GM23338 (cell line): Measurements from ENCODE around the gene NAPSA. TPM values are rescaled to one million over a fixed set of nuclear protein-coding genes. Genes with fewer than 3 reads are reported as not detected.

Experiments used
- ATAC-seq: fragments of 200-7000 bp; cut with Tn5 transposase; 3 replicates; pipeline ENCODE4 v1.9.1; 2020
- DNase-seq: peaks from one replicate; pipeline ENCODE4 v3.0.0-alpha.2; 2015; ENCODE audit warnings: low spot score
- H2AFZ ChIP-seq: fragments of 200-600 bp; sonication (generic); 2 replicates; pipeline ENCODE4 v1.8.0; 2016; ENCODE audit warnings: antibody characterized with exemption, mild to moderate bottlenecking, moderate library complexity
- H3F3A ChIP-seq: fragments of 200-600 bp; sonication (generic); replicated peaks from 2 replicates; pipeline ENCODE4 v1.8.0; 2017; ENCODE audit warnings: antibody characterized with exemption, mixed run types, low read depth
- H3K27ac ChIP-seq: fragments of 200-600 bp; sonication (generic); 2 replicates; pipeline ENCODE4 v1.6.1; 2016; ENCODE audit warnings: low read depth
- H3K27me3 ChIP-seq: fragments of 200-600 bp; sonication (generic); 2 replicates; pipeline ENCODE4 v1.8.0; 2016; ENCODE audit warnings: mild to moderate bottlenecking, mixed run types, moderate library complexity; ENCODE audit not compliant: insufficient read depth
- H3K36me3 ChIP-seq: fragments of 200-600 bp; sonication (generic); 2 replicates; pipeline ENCODE4 v1.8.0; 2016; ENCODE audit warnings: mild to moderate bottlenecking; ENCODE audit not compliant: insufficient read depth
- H3K4me1 ChIP-seq: fragments of 200-600 bp; sonication (generic); 2 replicates; pipeline ENCODE4 v1.8.0; 2016; ENCODE audit warnings: mild to moderate bottlenecking, moderate library complexity; ENCODE audit not compliant: insufficient read depth
- H3K4me2 ChIP-seq: fragments of 200-600 bp; sonication (generic); 2 replicates; pipeline ENCODE4 v1.7.1; 2017; ENCODE audit warnings: mixed run types
- H3K4me3 ChIP-seq: fragments of 200-600 bp; sonication (generic); 2 replicates; pipeline ENCODE4 v1.6.1; 2016; ENCODE audit warnings: mixed run types
- H3K79me2 ChIP-seq: fragments of 200-600 bp; sonication (generic); replicated peaks from 2 replicates; pipeline ENCODE4 v1.8.0; 2017; ENCODE audit warnings: mild to moderate bottlenecking; ENCODE audit not compliant: insufficient read depth
- H3K9me2 ChIP-seq: fragments of 200-600 bp; sonication (generic); 2 replicates; pipeline ENCODE4 v1.8.0; 2017; ENCODE audit not compliant: insufficient read depth
- H4K20me1 ChIP-seq: fragments of 200-600 bp; sonication (generic); replicated peaks from 2 replicates; pipeline ENCODE4 v1.8.0; 2017; ENCODE audit warnings: mild to moderate bottlenecking; ENCODE audit not compliant: insufficient read depth
- H3K27ac Mint-ChIP-seq: 2 replicates; pipeline ENCODE4 v1.8.0; 2020; ENCODE audit warnings: inconsistent platforms, mild to moderate bottlenecking, moderate library complexity, mixed read lengths
- H3K27me3 Mint-ChIP-seq: 3 replicates; pipeline ENCODE4 v1.8.0; 2022; ENCODE audit warnings: low read depth, mild to moderate bottlenecking, moderate library complexity, mixed read lengths, inconsistent platforms; ENCODE audit not compliant: insufficient read depth, poor library complexity
- H3K36me3 Mint-ChIP-seq: 3 replicates; pipeline ENCODE4 v1.8.0; 2021; ENCODE audit warnings: low read depth, mild to moderate bottlenecking, inconsistent platforms, moderate library complexity, mixed read lengths
- H3K4me1 Mint-ChIP-seq: 3 replicates; pipeline ENCODE4 v1.8.0; 2020; ENCODE audit warnings: mild to moderate bottlenecking, inconsistent platforms, mixed read lengths
- H3K4me3 Mint-ChIP-seq: 3 replicates; pipeline ENCODE4 v1.8.0; 2021; ENCODE audit warnings: moderate library complexity, mild to moderate bottlenecking, inconsistent platforms, mixed read lengths
- H3K9me3 Mint-ChIP-seq: 3 replicates; pipeline ENCODE4 v1.8.0; 2020; ENCODE audit warnings: moderate library complexity, mild to moderate bottlenecking, inconsistent platforms, mixed read lengths
- CREB1 ChIP-seq: fragments of 250-450 bp; sonication (Bioruptor Pico); IDR thresholded peaks from 2 replicates; pipeline ENCODE4 v1.5.0; 2020; ENCODE audit warnings: low read depth, mild to moderate bottlenecking, moderate library complexity
- CTCF ChIP-seq, 2 experiments: fragments of 200-600 bp in 1 of 2; sonication (generic) in 1 of 2; conservative IDR thresholded peaks; 2 replicates each; pipeline versions ENCODE4 v1.5.1 to v1.6.1; 2016 to 2017; ENCODE audit warnings: antibody characterized with exemption in 2 of 2, low read depth in 2 of 2, mild to moderate bottlenecking in 2 of 2, moderate library complexity in 1 of 2
- ETS1 ChIP-seq: IDR thresholded peaks from 2 replicates; pipeline ENCODE4 v1.6.1; 2016; ENCODE audit warnings: antibody characterized with exemption
- EZH2 ChIP-seq: fragments of 200-600 bp; sonication (generic); IDR thresholded peaks from one replicate; pipeline ENCODE4 v1.8.0; 2017; ENCODE audit warnings: antibody characterized with exemption, mild to moderate bottlenecking, low read depth; ENCODE audit not compliant: unreplicated experiment
- EZH2phosphoT487 ChIP-seq: fragments of 200-600 bp; sonication (generic); IDR thresholded peaks from one replicate; pipeline ENCODE4 v1.8.1; 2018; ENCODE audit warnings: antibody characterized with exemption; ENCODE audit not compliant: unreplicated experiment
- JUNB ChIP-seq: IDR thresholded peaks from one replicate; pipeline ENCODE4 v1.6.1; 2016; ENCODE audit warnings: antibody characterized with exemption; ENCODE audit not compliant: unreplicated experiment
- NANOG ChIP-seq: IDR thresholded peaks from 2 replicates; pipeline ENCODE4 v1.6.1; 2016; ENCODE audit warnings: antibody characterized with exemption, borderline replicate concordance
- POLR2AphosphoS5 ChIP-seq: IDR thresholded peaks from 2 replicates; pipeline ENCODE4 v1.6.1; 2016; ENCODE audit warnings: antibody characterized with exemption, low read depth
- REST ChIP-seq: IDR thresholded peaks from one replicate; pipeline ENCODE4 v1.6.1; 2018; ENCODE audit warnings: antibody characterized with exemption; ENCODE audit not compliant: unreplicated experiment
- STAT1 ChIP-seq: IDR thresholded peaks from one replicate; pipeline ENCODE4 v1.6.1; 2016; ENCODE audit warnings: antibody characterized with exemption; ENCODE audit not compliant: unreplicated experiment
- ZNF114 ChIP-seq: fragments of 250-450 bp; sonication (Bioruptor Pico); IDR thresholded peaks from 2 replicates; pipeline ENCODE4 v1.5.0; 2020; ENCODE audit warnings: mild to moderate bottlenecking, moderate library complexity
- ZNF331 ChIP-seq: fragments of 250-450 bp; sonication (Bioruptor Pico); IDR thresholded peaks from 2 replicates; pipeline ENCODE4 v1.5.0; 2020; ENCODE audit warnings: low read depth, mild to moderate bottlenecking, moderate library complexity
- ZNF462 ChIP-seq: fragments of 250-450 bp; sonication (Bioruptor Pico); IDR thresholded peaks from 2 replicates; pipeline ENCODE4 v1.5.0; 2020; ENCODE audit warnings: mild to moderate bottlenecking, moderate library complexity
- polyA plus RNA-seq: library from polyadenylated mRNA; unstranded; fragments of >200 nt; fragmentation: Nextera tagmentation; extraction: Ambion mirVana; gene quantifications from 2 replicates; pipeline ENCODE4 v1.2.1, GENCODE V29; 2016
- total RNA-seq: library from RNA; depleted of rRNA; stranded (reverse); fragments of >200 nt; shearing (Covaris generic); gene quantifications from 2 replicates; pipeline ENCODE4 v1.2.3, GENCODE V29; 2014

The NAPSA gene
- total and polyA plus RNA-seq, 2 experiments from 2014 or later, result 0.14 to 0.99 TPM

- peak; percentile 86 for DNase-seq
- no peaks in the 10 kb centered on the region for H3K27me3 ChIP-seq
- H2AFZ ChIP-seq, result no peak overlapping the region
- Mint-ChIP-seq H3K9me3 (peaks cover 85% of the 10 kb centered on the region), H3K4me3 (no peak overlapping the region), H3K36me3 (peaks cover 39% of the 10 kb centered on the region), H3K27me3 (peaks cover 5% of the 10 kb centered on the region), H3K4me1 (no peaks in the 10 kb centered on the region), H3K27ac (no peak overlapping the region)
- H3K9me2 ChIP-seq, result no peaks in the 10 kb centered on the region
- H3K4me3 ChIP-seq, result peak overlapping the region; percentile 79
- H3K27ac ChIP-seq, result peak overlapping the region; percentile 98
- H3K79me2 ChIP-seq, result no peaks in the 10 kb centered on the region
- no peak for ATAC-seq
- peaks cover 32% of the 10 kb centered on the region for H3F3A ChIP-seq
- peak overlapping the region; percentile 87 for H3K4me2 ChIP-seq
- H3K4me1 ChIP-seq, result peaks cover 12% of the 10 kb centered on the region
- no peaks in the 10 kb centered on the region for H4K20me1 ChIP-seq
- H3K36me3 ChIP-seq, result no peaks in the 10 kb centered on the region; the same call in 1 of the 2 replicates
- TF ChIP-seq NANOG (no peak), ETS1 (no peak), POLR2AphosphoS5 (peak; percentile 47; the same call in 1 of the 2 replicates), EZH2 (no peak), CREB1 (CRISPR knock-in tag) (no peak), STAT1 (no peak), ZNF331 (no peak), REST (no peak), CTCF (conservative IDR thresholded peaks at IDR 0.05; ENCODE audit: low read depth in 2 of 2) (0 out of 4 replicates have a peak, but pooled peaks of 1 of the 2 experiments have one; percentile 13), ZNF114 (CRISPR knock-in tag) (no peak), JUNB (no peak), EZH2phosphoT487 (no peak), ZNF462 (CRISPR knock-in tag) (no peak)
These were observed 49.5 kb downstream of the NAPSA start for GRCh38 chr19:50315773-50316448.
